Skin epidermis (tissue), 12 donors: Measurements from ENCODE around the gene C1orf159.

Experiments
- H3K27ac ChIP-seq, 21 experiments: fragments of 200-600 bp; sonication (generic) in 11 of 21; one replicate each; pipeline ENCODE4 v1.5.0; 2020; ENCODE audit warnings: mild to moderate bottlenecking in 3 of 21, inconsistent platforms in 2 of 21, moderate library complexity in 2 of 21
- H3K4me3 ChIP-seq, 7 experiments: fragments of 200-600 bp; sonication (generic) in 2 of 7; one replicate each; pipeline ENCODE4 v1.5.0; 2020; ENCODE audit warnings: inconsistent platforms in 2 of 7, mild to moderate bottlenecking in 2 of 7, moderate library complexity in 1 of 7

The C1orf159 gene

DNA sequence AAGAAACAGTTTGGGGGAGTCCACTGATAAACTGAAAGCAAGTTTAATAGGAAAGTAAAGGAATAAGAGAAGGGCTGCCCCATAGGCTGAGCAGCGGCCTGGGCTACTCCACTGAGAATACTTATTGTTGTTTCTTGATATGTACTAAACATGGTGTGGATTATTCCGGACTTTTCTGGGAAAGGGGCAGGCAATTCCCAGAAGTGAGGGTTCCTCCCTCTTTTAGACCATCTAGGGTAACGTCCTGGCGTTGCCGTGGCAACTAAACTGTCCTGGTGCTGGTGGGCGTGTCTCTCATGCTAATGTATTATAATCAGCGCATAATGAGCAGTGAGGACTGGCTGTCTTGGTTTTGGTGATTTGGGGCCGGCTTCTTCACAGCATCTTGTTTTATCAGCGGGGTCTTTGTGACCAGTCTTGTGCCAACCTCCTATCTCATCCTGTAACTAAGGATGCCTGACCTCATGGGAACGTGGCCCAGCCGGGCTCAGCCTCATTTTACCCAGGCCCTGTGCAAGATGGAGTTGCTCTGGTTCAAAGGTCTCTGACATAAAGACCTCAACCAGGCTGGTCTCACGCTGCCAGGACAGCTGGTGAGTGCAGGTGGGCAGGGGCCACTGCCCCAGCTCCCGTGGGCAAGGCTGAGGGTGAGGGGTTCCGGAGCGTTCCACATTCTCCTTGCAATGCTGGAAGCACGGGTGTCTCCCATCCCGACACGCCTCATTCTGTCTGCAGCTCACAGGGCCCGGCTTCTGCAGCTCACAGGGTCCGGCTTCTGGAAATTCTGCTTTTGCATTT, 19.6 kb upstream of the C1orf159 start:
- H3K27ac ChIP-seq = peak overlapping the region in 5 of 21 experiments; percentile 5 to 80 (median 30)

DNA sequence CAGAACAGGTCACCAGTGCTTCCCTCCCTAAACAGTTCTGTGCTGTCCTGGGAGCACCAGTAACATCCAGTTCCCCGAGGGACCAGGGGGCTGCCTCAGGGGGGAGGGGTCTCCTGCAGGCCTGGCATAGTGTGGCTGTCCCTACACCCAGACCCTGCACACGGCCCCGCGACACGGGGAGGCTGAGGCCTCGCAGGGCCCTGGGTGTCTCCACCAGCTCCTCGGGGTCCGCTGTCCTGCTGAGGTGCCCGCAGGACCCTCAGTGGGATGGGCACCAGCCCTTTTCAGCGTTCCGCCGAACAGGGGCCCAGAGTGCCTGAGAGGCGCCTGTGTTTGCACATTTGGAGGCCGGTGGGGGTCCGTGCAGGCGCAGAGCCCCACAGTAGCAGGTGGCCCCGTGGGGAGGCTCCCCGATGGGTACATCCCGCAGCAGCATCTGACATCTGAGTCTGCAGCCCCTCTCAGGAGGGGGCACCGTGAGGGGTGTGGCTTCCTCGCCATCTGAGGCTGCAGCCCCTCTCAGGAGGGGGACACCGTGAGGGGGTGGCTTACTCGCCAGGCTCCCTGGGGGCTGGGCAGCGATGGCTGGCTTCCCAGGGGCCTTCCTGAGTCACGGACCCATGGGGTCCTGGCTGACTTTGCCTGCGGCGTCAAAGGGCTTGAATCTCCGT, 18.5 kb upstream of the C1orf159 start:
- H3K27ac ChIP-seq = peak overlapping the region in 4 of 21 experiments; percentile 15 to 62 (median 37)
- no peak overlapping the region for H3K4me3 ChIP-seq

More for the DNA sequence above, 19.6 kb upstream of the C1orf159 start:
- H3K4me3 ChIP-seq = no peak overlapping the region

DNA sequence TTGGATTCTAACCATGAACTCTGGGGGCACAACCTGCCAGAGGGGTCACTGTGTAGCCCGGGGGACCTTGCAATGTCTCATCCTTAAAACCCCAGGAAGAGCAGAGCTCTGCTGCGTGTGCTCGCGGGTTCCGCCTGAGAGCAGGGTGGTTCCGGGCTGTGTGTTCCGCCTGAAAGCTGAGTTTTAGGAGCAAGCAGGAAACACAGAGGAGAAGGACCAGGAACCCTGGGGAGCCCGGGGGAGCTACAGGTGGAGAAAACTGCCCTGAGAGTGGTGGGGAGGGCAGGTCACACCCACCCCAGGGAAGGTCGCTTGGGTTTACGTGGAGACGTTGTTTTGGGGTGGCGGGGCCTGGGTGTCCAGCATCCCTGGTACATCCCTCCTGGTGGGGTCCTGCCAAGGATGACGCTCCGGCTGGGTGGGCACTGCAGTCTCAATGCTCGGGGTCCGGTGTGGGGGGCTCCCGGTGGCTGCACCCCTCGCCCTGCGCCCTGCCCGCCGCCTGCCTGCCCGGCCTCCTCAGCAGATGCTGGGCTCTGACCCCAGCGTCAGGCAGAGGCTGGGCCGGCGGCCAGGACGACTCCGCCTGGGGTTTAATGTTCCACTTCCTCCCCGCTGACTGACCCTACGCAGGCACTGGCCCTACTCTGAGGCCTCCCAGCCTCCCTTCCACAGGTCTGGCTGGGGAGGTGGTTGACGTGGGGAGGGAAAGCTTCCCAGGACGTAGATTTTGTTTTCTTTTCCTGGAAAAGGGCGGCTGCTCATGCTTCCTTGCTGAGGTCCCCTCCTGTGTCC, 17.3 kb upstream of the C1orf159 start:
- Histone ChIP-seq H3K4me3 (no peak overlapping the region), H3K27ac (peak overlapping the region in 2 of 21 experiments; percentile 25 to 36)

DNA sequence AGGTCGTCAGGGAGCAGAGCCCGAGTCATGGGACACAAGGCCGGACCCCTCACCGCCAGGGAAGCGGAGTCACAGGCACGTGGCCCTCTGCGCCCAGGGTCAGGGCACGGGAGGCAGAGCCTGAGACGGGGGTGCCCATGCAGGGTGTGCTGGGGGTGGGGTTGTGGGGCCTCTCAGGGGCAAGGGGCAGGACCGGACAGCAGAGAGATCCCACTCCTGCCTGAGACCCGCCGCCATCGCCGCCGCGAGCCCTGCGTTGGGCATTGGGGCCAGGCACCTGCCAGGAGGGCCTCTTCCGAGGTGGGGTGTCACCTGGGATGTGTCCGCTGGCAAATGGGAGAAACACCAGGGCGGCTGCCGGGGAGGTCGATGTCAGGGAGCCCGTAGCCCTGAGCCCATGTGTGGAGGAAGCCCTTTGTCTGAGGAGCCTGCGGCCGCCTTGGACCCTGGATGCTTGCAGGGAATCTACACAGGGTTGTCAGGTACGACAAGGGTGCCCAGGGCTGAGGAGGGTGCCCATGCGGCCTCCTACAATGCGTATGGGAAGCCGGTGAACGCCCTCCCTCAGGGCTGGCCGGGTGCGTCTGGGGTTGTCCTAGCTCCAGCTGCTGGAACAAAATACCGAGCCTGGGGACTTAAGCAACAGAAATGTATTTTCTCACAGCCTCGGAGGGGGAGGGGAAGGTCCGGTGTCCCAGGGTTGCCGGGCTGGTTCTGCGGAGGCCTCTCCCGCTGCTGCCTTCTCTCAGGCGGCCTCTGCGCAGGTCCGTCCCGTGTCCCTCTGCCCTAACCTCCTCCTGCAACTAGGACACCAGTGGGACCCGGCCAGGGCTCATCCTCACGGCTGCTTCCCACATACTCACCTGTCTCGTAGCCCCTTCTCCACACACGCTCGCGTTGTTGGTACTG, 16.4 kb upstream of the C1orf159 start:
- H3K27ac ChIP-seq = peak overlapping the region in 1 of 21 experiments; percentile 25
- no peak overlapping the region for H3K4me3 ChIP-seq

DNA sequence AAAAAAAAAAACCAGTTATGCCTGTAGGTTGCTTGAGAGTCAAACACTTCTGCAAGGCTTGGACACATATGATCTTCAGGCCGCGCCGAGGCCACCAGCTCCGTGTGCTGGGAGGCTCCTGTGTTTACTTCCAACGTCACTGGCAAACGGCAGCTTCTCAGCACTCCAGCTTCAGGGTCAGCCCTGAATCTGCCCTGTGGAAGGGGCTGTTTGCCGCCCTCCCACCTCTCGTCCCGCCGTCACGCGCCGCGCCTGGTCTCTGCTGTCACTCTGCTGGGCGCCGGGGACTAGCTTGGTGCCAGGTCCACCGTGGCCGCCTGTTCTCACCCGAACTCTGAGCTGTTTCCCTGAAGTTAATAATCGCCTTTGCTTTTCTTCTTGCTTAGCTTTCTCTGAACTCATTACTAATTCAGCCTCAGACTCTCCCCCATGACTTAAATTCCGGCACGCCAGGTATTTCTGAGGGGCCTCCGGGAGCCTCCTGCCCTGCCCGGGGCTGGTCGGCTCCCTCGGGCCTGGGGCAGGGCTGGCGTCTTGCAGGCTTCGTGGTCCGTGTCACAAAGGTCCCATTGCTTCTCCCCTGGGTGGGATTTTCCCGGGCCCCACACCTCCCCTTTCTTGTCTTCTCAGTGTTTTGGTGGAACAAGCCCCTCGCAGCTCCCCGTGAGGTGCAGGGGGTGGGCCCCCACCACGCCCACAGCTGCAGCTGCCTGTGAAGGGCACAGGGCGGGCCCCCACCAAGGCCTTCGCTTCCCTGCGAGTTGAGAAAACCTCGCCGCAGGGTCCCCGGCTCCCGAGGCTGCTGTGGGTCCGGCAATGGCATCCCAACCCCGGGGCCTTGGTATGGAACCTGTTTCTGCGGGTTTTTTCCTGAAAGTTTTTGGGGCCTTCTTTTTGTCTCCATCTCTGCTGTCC, 14.6 kb upstream of the C1orf159 start:
- H3K27ac ChIP-seq = no peak overlapping the region
- H3K4me3 ChIP-seq = no peak overlapping the region

GRCh38 chr1:1129381-1129821, 13.5 kb upstream of the C1orf159 start:
- Histone ChIP-seq H3K4me3 (no peak overlapping the region), H3K27ac (no peak overlapping the region)

DNA sequence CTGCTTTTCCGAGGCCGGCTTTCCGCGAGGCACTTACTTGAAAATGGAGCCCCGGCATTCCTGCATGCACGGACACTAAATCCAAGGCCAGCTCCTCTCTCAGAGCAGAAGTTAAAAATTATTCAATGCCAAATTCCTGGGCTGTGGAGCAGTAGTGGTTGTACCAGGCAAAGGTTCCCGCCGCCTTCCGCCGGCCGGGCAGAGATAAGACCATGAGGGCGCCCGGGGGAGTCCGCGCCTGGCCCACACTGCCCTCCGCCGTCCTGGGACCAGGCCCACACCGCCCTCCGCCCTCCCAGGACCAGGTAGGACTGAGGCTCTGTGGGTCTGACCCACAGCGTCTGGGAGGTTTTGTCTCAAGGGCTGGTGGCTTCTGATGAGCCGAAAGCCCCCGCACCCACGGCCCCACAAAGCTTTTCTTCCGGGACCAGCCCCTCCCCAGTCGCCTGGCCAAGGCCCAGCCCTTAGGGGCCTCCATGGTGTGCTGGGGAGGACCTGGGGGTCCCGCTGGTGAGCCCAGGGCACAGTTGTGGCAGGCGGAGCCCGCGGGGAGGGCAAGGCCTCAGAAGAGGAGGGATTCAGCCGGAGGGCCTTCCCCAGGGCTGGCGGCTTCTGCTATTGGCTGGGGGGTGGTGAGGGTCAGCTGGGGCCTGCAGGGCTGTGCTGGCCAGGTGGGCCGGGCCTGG, 12.7 kb upstream of the C1orf159 start:
- Histone ChIP-seq H3K27ac (no peak overlapping the region), H3K4me3 (no peak overlapping the region)

DNA sequence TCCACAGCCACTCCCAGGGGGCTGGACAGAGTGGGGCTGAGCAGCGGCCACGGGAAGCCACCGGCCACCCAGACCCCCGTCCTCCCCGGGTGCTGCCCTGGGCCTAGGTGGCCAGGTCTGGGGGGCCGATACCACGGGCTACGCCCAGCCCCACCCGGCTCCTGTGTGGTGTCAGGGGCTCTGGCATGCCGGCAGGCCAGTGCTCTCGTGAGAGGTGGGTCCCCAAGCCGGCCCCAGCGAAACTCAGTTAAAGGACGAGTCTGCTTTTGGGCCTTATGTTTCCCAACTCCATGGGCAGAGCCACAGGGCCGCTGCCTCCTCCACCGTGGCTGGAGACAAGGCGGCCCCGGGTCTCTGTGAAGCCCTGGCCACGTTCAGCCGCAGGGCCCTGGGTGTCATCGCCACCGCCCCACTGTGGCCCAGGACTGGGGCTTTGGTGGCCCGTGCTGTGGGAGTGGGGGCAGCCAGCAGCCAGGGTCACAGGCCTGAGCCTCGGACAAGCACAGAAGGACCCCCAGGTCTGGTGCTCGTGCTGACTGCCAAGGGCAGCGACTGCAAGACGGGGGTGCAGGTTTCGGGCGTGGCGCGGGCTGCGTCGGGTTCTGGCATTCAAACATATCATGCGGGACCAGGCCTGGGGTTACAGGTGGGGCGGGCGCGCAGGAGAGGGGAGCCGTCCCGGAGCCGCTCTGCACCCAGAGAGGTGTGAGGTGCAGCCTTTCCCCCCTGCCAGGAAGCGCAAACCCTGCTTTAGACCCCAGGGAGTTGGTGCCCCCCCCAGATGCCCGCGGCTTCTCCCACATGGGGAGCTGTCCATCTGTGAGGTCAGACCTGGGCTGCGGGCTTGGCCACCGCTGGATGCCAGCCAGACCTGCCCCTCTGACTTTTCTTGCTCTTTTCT, 11.9 kb upstream of the C1orf159 start:
- Histone ChIP-seq H3K27ac (no peak overlapping the region), H3K4me3 (no peak overlapping the region)

DNA sequence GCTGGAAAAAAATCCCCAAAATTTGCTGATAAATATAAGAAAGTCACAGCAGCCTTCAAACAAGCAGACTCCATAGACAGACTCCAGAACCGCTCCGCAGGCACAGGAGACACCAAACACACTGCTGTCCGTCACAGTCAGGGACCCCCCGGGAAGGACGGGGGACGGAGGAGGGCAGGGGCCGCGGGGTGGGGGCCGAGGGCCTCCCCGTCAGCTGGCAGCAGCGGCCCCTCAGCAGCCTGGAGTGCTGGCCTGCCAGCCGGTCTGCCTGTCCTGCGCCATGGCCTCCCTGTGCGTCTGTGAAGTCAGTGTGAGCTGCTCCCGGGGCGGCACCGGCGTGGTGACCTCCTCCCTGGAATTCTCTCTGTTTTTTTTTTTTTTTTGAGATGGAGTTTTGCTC, 10.1 kb upstream of the C1orf159 start:
- H3K27ac ChIP-seq = no peak overlapping the region
- H3K4me3 ChIP-seq = no peak overlapping the region

DNA sequence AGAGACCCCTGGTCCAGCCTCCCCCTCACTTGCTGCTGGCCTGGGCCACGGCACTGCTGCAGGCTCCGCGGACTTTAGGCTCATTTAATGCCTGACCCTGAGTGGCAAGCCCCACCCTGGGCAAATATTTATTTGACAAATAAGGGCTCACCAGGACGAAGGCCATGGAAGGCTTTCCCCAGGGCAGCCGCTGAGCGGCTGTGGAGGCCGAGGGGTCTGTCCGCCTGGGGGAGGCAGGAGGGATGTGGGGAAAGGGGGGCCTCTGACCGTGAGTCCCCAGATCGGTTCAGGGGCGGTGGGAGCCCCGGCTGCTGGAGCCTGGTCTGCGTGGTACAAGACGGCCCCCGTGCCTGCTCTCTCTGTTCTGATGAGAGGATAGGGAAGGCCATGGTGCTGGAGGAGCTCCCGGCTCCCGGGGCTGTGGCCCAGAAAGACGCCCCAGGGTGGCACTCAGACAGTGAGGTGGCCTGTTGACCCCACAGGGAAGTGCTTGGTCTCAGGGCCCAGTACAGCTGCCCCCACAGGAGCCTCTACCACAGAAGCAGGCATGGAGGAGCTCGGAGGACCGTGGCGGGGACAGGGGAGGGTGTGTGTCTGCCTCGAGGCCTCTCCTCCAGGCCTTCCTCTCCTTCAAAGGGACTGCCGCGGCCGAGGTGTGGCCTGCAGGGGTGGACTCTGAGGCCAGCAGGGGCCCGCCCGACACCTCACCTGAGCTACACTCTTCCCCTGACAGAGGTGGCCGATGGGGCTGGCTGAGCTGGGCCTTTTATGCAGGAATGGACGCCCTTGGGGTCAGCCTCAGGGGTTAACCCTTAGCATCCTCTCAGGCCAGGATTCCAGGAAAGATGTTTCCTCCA, 9.1 kb upstream of the C1orf159 start:
- Histone ChIP-seq H3K4me3 (no peak overlapping the region), H3K27ac (no peak overlapping the region)

DNA sequence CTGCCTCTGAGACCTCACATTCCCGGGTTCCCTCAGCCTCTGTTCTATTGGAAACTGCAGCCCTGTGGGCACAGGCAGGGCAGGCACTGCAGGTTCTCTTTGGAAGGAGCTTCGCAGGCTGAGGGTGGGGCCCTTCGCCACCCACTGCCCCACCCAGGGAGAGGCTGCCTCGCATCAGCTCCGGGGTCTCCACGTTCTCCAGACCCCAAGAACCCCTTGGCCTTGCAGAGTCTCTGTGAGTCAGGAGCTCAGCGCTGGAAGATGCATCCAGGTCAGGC, 8.6 kb upstream of the C1orf159 start:
- no peak overlapping the region for H3K4me3 ChIP-seq
- no peak overlapping the region for H3K27ac ChIP-seq

GRCh38 chr1:1123581-1124507, 8.0 kb upstream of the C1orf159 start:
- Histone ChIP-seq H3K27ac (no peak overlapping the region), H3K4me3 (no peak overlapping the region)

GRCh38 chr1:1122981-1123480, 7.1 kb upstream of the C1orf159 start:
- H3K27ac ChIP-seq = no peak overlapping the region
- H3K4me3 ChIP-seq = no peak overlapping the region

DNA sequence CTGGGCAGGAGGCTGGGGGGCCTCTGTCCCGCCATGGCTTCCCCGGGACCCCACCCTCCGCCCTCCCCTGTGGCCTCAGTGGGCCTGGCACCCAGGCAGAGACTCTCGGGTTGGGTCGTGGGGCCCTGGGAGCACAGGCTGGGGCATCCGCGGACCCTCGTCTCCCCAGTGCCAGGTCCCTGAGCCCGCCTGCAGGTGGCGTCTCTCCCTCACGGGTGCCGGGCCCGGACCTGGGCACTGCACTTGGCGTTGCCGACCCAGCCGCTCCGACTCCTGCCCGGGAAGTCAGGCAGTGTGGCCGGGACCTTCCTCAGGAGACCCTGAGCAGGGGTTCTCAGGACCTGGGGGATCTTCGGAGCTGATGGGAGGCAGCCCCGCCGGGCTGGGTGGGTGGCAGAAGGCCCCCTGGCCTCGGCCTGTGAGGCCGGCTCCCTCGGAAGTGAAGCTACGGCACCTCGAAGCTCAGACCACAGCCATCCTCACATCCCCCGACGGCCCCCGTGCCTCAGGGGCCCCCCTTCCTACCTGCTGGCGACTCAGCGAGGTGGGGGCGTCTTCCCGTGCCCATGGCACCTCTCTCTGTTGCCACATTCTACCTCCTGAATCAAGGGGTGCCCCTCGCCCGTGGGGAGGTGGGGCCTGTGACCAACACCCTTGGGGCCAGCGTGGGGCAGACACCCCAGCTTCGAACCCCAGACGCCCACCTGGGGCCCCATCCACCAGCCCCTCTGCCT, 6.4 kb upstream of the C1orf159 start:
- Histone ChIP-seq H3K27ac (peak overlapping the region in 2 of 21 experiments; percentile 47 to 52), H3K4me3 (peak overlapping the region in 2 of 7 experiments; percentile 1 to 18)
